ENCODE measurements around the gene ZBTB40. TPM values are rescaled to one million over a fixed set of nuclear protein-coding genes. Genes with fewer than 3 reads are reported as not detected.

ZBTB40 gene
- total RNA-seq, 1 experiment from 2014 or later: 16.3 TPM

DNA sequence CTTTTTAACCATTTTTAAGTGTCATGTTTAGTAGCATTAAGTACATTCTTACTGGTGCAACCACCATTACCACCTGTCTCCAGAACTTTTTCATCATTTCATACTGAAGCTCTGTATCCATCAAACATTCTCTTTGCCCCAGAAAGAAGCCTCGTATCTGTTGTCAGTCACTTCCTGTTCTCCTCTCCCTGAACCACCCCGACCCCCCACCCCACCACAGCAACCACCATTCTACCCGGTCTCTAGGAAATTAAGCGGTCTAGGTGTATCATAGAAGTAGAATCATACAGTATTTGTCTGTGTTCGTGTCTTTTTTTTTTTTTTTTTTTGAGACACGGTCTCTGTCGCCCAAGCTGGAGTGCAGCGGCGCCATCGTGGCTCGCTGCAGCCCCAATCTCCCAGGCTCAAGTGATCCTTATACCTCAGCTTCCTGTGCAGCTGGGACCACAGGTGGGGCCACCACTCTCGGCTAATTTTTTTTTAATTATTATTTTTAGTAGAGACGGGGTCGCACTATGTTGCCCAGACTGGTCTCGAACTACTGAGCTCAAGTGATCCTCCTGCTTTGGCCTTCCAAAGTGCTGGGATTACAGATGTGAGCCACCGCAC, 88.0 kb downstream of the ZBTB40 start:
- Histone ChIP-seq H2BK12ac (ENCODE audit: insufficient read length, low read depth, low read length) (no peak overlapping the region), H4K20me1 (ENCODE audit: control insufficient read depth, insufficient read depth, insufficient read length) (no peaks in the 10 kb centered on the region), H4K8ac (replicated peaks; ENCODE audit: insufficient read length, low read depth, low read length) (no peak overlapping the region), H2AK5ac (ENCODE audit: insufficient read length, low read length) (no peak overlapping the region), H3K56ac (ENCODE audit: insufficient read length, low read depth, low read length) (no peak overlapping the region), H2BK20ac (ENCODE audit: low read depth, low read length, poor library complexity, severe bottlenecking) (no peak overlapping the region), H3K4me2 (ENCODE audit: insufficient read depth, insufficient read length, low read length) (no peak overlapping the region), H3K4ac (ENCODE audit: low read depth, low read length) (no peak overlapping the region), H3K27me3 (ENCODE audit: insufficient read depth, low read length) (no peaks in the 10 kb centered on the region), H4K5ac (ENCODE audit: insufficient read length, low read depth, low read length) (no peak overlapping the region), H3K23ac (ENCODE audit: insufficient read length, low read depth, low read length) (no peak overlapping the region), H3K14ac (ENCODE audit: insufficient read depth, low read length) (no peak overlapping the region), H3K79me1 (ENCODE audit: insufficient read depth, low read depth, low read length, poor library complexity, severe bottlenecking) (no peaks in the 10 kb centered on the region), H2AFZ (ENCODE audit: low read length) (no peak overlapping the region), H3K9ac (ENCODE audit: extremely low read depth, insufficient read length, low read length) (no peak overlapping the region), H3K23me2 (ENCODE audit: insufficient read length, low read depth, low read length, poor library complexity, severe bottlenecking) (no peaks in the 10 kb centered on the region), H4K91ac (ENCODE audit: insufficient read length, low read depth, low read length) (no peak overlapping the region), H3K4me1 (ENCODE audit: insufficient read depth, low read length) (no peaks in the 10 kb centered on the region), H3K9me3 (ENCODE audit: control insufficient read depth, low read depth, low read length) (no peaks in the 10 kb centered on the region), H2BK5ac (ENCODE audit: insufficient read length, low read length) (no peak overlapping the region), H3K18ac (ENCODE audit: insufficient read length, low read depth, low read length) (no peak overlapping the region), H3K27ac (ENCODE audit: insufficient read length, low read depth, low read length) (no peak overlapping the region), H3T11ph (ENCODE audit: low read length) (no peak overlapping the region), H2BK15ac (ENCODE audit: low read depth, low read length) (no peak overlapping the region), H3K79me2 (ENCODE audit: insufficient read depth, low read length) (no peaks in the 10 kb centered on the region), H2BK120ac (ENCODE audit: low read depth, low read length, poor library complexity, severe bottlenecking) (no peak overlapping the region)
- H3K27me3 Mint-ChIP-seq (ENCODE audit: low read depth): 0 out of 2 replicates have a peak, but pooled peaks cover 2% of the 10 kb centered on the region
- DNase-seq: no peak
- H3K4me1 Mint-ChIP-seq: no peaks in the 10 kb centered on the region; a peak in 1 of 4 replicates
- H3K4me3 Mint-ChIP-seq: no peak overlapping the region
- WGBS (ENCODE audit: extremely low coverage, insufficient read length, low lambda C conversion rate): no CpG with 5 or more reads among the region's 16 CpGs
- H3K9me3 Mint-ChIP-seq: no peaks in the 10 kb centered on the region
- no peaks in the 10 kb centered on the region for H3K36me3 Mint-ChIP-seq (ENCODE audit: insufficient read depth in 1 of 3, low read depth in 3 of 3)
- TF ChIP-seq CTCF (conservative IDR thresholded peaks at IDR 0.05): no peak
- 0 out of 7 replicates have a peak overlapping the region, but pooled peaks of 1 of the 3 experiments have one; percentile 39 for H3K27ac Mint-ChIP-seq
